Activated CD4-positive, alpha-beta memory T cell treated with anti-CD3 and anti-CD28 coated beads, Interleukin-2, amount 10 ng/mL, durations not matched to agents 7 days and 5 days (primary cell): Measurements from ENCODE around the gene RAB3C. TPM values are rescaled to one million over a fixed set of nuclear protein-coding genes. Genes with fewer than 3 reads are reported as not detected.
A peak's percentile ranks its signal among the peaks of the same experiment; 100 is the strongest.

Experiments
- CTCF ChIA-PET: fragments of 350-600 bp; sonication (Branson Sonifier 250); formaldehyde crosslinking; loops from one replicate; lab custom pipeline; 2021; ENCODE audit warnings: antibody characterized with exemption, inconsistent platforms; lab: Charles Lee
- POLR2A ChIA-PET: fragments of 350-600 bp; sonication (Branson Sonifier 250); formaldehyde crosslinking; loops from one replicate; lab custom pipeline; 2021; ENCODE audit warnings: antibody characterized with exemption; lab: Charles Lee
- DNase-seq: peaks from one replicate; pipeline ENCODE4 v3.0.0-alpha.2; 2020
- H3K27ac Mint-ChIP-seq: one replicate; pipeline ENCODE4 v1.8.0; 2021; ENCODE audit warnings: mild to moderate bottlenecking, mixed read lengths
- H3K27me3 Mint-ChIP-seq: one replicate; pipeline ENCODE4 v1.8.0; 2021; ENCODE audit warnings: mixed read lengths
- H3K36me3 Mint-ChIP-seq: one replicate; pipeline ENCODE4 v1.8.0; 2021; ENCODE audit warnings: low read depth, mixed read lengths
- H3K4me1 Mint-ChIP-seq: one replicate; pipeline ENCODE4 v1.8.0; 2021; ENCODE audit warnings: mixed read lengths
- H3K4me3 Mint-ChIP-seq: one replicate; pipeline ENCODE4 v1.8.0; 2021; ENCODE audit warnings: mild to moderate bottlenecking, mixed read lengths
- H3K9me3 Mint-ChIP-seq: one replicate; pipeline ENCODE4 v1.8.0; 2021; ENCODE audit warnings: mixed read lengths
- total RNA-seq, 2 experiments: library from RNA; stranded (reverse); gene quantifications; one replicate each; pipeline ENCODE4 v1.2.3, GENCODE V29; 2021

Gene RAB3C
- total RNA-seq, 2 experiments from 2014 or later = not detected

DNA sequence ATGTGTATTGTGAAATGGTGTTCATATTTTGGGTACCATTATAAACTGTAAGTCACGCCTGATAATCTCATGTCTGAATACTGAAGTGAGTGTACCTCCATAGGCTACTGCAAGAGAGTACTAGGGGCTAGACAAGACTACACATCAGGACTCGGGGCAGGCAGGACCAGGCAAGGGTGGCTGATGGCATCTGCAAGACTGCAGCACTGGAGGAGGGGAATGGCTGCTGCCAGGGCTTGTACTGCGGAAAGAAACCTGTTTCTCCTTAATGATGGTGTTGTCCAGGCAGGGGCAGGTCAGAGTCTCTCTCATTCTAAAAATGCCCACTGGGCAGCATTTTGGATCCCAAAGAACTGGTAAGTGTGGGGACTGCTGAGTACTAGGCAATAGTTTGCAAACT is 172.5 kb downstream of the RAB3C start:
- no peak for DNase-seq
- Mint-ChIP-seq H3K36me3 (no peaks in the 10 kb centered on the region), H3K27me3 (peaks cover 5% of the 10 kb centered on the region), H3K4me1 (peaks cover 18% of the 10 kb centered on the region), H3K27ac (no peak overlapping the region), H3K9me3 (no peaks in the 10 kb centered on the region), H3K4me3 (no peak overlapping the region)
- ChIA-PET CTCF (no interaction called here), POLR2A (no interaction called here)

DNA sequence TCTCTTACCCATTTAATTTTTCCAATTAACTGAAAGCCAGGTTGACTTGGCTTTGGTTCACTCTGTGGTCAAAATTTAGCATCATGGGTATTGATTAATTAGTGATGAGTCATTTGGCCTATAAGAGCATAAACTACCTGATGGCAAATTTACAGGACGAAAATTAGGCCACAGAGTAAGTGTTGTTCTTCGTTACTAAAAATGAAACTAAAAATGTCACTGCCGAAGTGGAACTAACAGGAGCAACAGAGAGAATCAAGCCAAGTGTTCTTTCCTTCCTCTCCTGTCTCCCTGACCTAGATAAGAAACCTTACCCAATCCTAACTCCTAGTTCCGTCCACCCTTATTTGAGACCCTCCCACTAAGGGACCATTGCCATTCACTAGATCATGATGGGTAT is 176.9 kb downstream of the RAB3C start:
- H3K27ac Mint-ChIP-seq = peak overlapping the region; percentile 71
- H3K4me3 Mint-ChIP-seq = peak overlapping the region; percentile 76
- DNase-seq = no peak
- H3K36me3 Mint-ChIP-seq = no peaks in the 10 kb centered on the region
- CTCF ChIA-PET = no interaction called here
- peaks cover 3% of the 10 kb centered on the region for H3K27me3 Mint-ChIP-seq
- H3K4me1 Mint-ChIP-seq = peaks cover 22% of the 10 kb centered on the region
- no peaks in the 10 kb centered on the region for H3K9me3 Mint-ChIP-seq
- POLR2A ChIA-PET = no interaction called here

DNA sequence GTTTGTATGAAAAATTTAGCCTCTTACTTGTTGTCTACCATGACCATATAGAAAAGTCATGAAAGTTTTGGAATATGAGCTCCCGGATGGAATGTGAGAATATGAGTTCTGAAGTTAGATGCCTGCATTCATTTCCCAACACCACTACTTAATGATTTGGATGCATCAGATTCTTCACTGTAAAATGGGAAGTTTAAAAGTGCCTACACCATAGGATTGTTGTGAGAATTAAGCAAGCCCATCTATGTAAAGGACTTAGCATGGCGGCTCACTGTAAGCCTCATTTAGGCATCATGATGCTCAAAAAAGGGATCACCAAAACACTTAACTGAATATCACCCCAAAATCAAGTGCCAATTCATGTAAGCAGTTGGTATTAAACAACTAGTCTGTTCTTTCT is 177.3 kb downstream of the RAB3C start:
- Mint-ChIP-seq H3K27ac (peak overlapping the region; percentile 71), H3K4me1 (peaks cover 22% of the 10 kb centered on the region), H3K27me3 (peaks cover 2% of the 10 kb centered on the region), H3K9me3 (no peaks in the 10 kb centered on the region), H3K36me3 (no peaks in the 10 kb centered on the region), H3K4me3 (peak overlapping the region; percentile 76)
- CTCF ChIA-PET = no interaction called here
- DNase-seq = no peak
- POLR2A ChIA-PET = interaction anchor here (1.0 kb wide), 1 partner anchor 34 kb away, joined by 3 read pairs; no protein-coding TSS in a partner anchor

DNA sequence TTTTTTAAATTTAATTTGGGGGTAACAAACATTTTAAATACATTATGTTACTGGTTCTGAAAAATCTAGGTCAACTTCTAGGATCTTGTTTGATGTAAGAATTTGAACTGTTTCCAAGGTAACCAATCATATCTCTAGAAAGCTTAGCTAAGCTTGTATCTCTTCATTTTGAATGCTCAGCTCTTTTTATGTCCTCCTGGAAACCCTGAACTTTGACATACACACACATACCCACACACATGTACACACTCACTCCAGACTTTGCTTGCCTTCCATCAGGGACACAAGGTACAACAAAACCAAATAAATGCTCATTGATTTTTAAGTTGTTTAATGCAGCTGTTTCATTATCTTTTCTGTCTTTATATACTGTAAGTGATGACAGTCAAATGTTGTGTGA is 178.5 kb downstream of the RAB3C start:
- no peak for DNase-seq
- Mint-ChIP-seq H3K4me1 (peaks cover 22% of the 10 kb centered on the region), H3K36me3 (no peaks in the 10 kb centered on the region), H3K27ac (no peak overlapping the region), H3K4me3 (no peak overlapping the region), H3K9me3 (no peaks in the 10 kb centered on the region), H3K27me3 (no peaks in the 10 kb centered on the region)
- CTCF ChIA-PET = no interaction called here
- POLR2A ChIA-PET = interaction anchor here (1.0 kb wide), 1 partner anchor 33 kb away, joined by 3 read pairs; no protein-coding TSS in a partner anchor

DNA sequence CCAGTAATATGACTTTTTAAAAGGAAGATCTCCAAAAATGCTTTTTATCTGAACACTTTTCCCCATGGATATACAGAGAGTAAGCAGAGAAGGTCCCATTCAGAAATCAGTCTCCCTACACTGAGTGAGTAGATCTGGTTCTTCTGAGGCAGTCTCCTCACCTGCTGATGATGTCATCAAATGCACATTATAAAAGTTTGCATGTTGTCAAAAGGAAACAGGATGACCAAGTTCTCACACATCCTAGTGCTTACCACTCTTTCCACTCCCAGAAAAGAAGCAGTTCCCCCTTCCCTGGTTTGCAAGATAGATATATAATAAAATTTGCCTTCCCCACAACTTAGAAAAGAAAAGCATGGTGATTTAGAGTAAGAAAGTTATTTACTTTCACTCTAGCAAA is 180.5 kb downstream of the RAB3C start:
- Mint-ChIP-seq H3K27me3 (no peaks in the 10 kb centered on the region), H3K27ac (no peak overlapping the region), H3K4me3 (no peak overlapping the region), H3K36me3 (no peaks in the 10 kb centered on the region), H3K9me3 (no peaks in the 10 kb centered on the region), H3K4me1 (peaks cover 22% of the 10 kb centered on the region)
- DNase-seq = no peak
- ChIA-PET CTCF (no interaction called here), POLR2A (no interaction called here)

DNA sequence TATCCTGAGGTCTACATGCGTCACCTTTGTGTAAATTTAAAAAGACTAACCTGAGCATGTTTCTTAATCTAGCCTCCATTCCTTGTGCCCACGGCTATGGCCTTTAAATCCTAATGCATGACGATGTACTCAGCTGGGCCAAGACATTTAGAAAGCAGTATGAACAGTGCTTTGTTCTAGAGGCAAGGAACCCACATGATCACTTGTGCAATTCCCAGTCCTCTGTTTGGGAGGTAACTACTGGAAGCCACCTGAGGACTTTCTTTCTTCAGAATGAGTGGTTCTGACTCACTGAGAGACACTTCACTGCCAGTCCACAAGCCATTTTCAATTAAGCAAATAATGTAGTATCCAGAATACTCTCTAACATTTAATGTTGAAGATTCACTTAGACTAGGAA is 181.3 kb downstream of the RAB3C start:
- H3K4me1 Mint-ChIP-seq = peaks cover 19% of the 10 kb centered on the region
- no peaks in the 10 kb centered on the region for H3K27me3 Mint-ChIP-seq
- H3K4me3 Mint-ChIP-seq = no peak overlapping the region
- no peaks in the 10 kb centered on the region for H3K36me3 Mint-ChIP-seq
- CTCF ChIA-PET = no interaction called here
- DNase-seq = no peak
- H3K9me3 Mint-ChIP-seq = no peaks in the 10 kb centered on the region
- POLR2A ChIA-PET = no interaction called here
- H3K27ac Mint-ChIP-seq = no peak overlapping the region

DNA sequence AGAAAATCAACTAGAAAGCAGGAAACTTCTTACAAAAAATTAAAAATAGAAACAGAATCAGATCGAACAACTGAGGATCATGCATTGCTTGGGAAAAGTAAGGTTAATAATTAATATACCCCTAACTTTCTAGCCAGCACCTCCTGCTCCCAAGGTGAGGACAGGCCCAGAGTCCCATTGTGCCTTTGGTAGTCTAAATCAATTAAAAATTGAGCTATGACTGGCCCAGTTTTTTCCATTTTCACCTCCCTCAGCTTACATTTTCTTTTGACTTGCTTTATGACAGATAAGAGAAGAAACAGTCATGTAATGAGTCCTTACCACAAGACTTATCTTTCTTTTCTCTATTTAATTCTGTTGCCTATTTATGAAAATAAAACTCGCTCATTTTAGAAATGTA is 182.2 kb downstream of the RAB3C start:
- H3K36me3 Mint-ChIP-seq = no peaks in the 10 kb centered on the region
- no peak for DNase-seq
- H3K27me3 Mint-ChIP-seq = no peaks in the 10 kb centered on the region
- H3K27ac Mint-ChIP-seq = no peak overlapping the region
- no peaks in the 10 kb centered on the region for H3K9me3 Mint-ChIP-seq
- POLR2A ChIA-PET = no interaction called here
- no peak overlapping the region for H3K4me3 Mint-ChIP-seq
- CTCF ChIA-PET = no interaction called here
- peaks cover 10% of the 10 kb centered on the region for H3K4me1 Mint-ChIP-seq

DNA sequence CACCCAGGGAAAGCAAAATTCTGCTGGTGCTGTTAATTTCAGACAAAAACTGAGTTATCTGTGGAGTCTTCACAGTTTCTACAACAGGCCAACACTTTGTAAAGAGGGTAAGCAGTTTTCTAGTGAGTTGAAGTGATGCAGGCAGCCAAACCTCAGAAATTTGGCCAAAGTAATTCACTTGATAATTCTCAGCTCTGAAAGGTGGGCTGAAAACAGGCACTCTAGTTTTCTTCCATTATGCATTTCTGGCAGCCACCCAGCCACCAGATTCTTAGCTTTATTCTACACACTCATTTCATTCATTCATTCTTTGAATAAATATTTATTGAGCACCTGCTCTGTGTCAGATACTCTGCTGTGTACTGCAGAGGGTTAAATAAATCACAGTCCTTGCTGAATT is 184.2 kb downstream of the RAB3C start:
- no peaks in the 10 kb centered on the region for H3K4me1 Mint-ChIP-seq
- no peak overlapping the region for H3K4me3 Mint-ChIP-seq
- POLR2A ChIA-PET = no interaction called here
- DNase-seq = no peak
- CTCF ChIA-PET = no interaction called here
- no peaks in the 10 kb centered on the region for H3K36me3 Mint-ChIP-seq
- H3K27me3 Mint-ChIP-seq = no peaks in the 10 kb centered on the region
- no peaks in the 10 kb centered on the region for H3K9me3 Mint-ChIP-seq
- no peak overlapping the region for H3K27ac Mint-ChIP-seq

DNA sequence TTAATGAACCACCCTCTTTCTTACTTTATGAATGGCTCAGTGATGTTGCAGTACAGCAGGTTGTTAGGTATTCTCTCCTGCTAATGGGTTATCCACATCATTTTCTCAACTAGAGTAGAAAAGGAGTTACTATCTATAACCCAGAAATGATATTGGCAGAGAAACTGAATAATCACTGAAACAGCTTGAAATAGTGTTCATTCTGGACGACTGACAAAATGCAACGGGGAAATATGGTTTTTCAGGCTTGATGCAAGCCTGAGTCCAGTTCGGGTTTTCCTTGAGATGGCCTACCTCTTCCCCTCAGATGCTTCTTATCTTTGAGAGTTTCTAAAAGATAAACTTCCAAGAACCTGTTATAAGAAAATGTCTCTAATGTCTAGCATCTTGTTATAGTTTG is 187.3 kb downstream of the RAB3C start:
- no peak for DNase-seq
- H3K27me3 Mint-ChIP-seq = peaks cover 2% of the 10 kb centered on the region
- POLR2A ChIA-PET = no interaction called here
- no peak overlapping the region for H3K4me3 Mint-ChIP-seq
- no peaks in the 10 kb centered on the region for H3K9me3 Mint-ChIP-seq
- H3K4me1 Mint-ChIP-seq = no peaks in the 10 kb centered on the region
- CTCF ChIA-PET = no interaction called here
- no peaks in the 10 kb centered on the region for H3K36me3 Mint-ChIP-seq
- no peak overlapping the region for H3K27ac Mint-ChIP-seq

DNA sequence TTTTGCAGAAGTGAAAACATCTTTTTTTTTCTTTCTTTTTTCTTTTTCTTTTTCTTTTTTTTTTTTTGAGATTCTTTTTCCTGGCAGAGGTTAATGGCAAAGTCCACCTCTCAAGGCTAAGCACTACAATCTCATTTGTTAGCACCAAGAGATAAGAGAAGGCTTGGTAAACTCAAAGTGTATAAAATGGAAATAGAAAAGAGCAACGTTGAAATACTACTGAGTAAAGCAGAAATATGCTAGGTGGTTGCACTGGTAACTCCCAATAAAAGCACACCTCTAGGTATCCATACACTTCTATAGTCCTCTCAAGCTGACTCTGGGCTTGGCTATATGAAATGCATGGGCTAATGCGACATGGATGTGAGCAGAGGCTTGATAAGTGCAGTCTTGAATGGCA is 188.9 kb downstream of the RAB3C start:
- Mint-ChIP-seq H3K4me1 (peaks cover 5% of the 10 kb centered on the region), H3K27ac (no peak overlapping the region), H3K4me3 (no peak overlapping the region), H3K36me3 (no peaks in the 10 kb centered on the region), H3K9me3 (no peaks in the 10 kb centered on the region), H3K27me3 (peaks cover 5% of the 10 kb centered on the region)
- no peak for DNase-seq
- ChIA-PET POLR2A (no interaction called here), CTCF (no interaction called here)

DNA sequence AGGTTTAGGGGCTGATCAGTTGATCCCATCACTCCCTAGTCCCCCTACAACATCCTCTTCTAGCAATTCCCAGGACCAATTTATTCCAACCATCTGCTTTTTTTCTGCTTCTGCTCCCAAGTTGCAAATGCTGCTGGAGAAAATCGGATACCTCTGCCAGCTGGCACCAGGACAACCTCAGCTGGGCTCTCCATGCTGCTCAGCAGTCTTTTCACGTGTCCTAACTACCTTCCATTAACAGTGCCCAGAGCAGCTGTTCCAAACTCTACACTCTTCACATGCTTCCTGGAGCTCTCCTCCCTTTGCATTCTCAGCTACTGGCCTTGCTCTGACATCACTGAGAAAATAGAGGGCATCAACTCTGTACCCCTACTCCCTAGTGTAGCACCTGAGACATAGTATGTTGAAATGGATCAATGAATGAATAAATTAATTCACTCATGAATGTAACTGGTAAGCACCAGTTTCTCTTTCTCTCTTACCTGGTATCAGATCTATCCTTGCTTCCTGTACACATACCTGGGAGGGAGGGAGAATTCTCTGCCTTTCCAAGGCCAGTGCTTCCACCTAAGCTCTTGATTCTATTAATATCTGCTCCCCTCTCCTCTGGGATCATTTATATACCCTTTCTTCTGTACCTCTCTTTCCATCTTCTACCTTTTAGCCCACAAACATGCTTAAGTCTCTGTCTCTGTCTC is 191.0 kb downstream of the RAB3C start:
- Mint-ChIP-seq H3K4me1 (peaks cover 5% of the 10 kb centered on the region), H3K4me3 (no peak overlapping the region), H3K9me3 (no peaks in the 10 kb centered on the region), H3K27ac (no peak overlapping the region), H3K36me3 (no peaks in the 10 kb centered on the region), H3K27me3 (peaks cover 5% of the 10 kb centered on the region)
- no peak for DNase-seq
- ChIA-PET POLR2A (no interaction called here), CTCF (no interaction called here)

DNA sequence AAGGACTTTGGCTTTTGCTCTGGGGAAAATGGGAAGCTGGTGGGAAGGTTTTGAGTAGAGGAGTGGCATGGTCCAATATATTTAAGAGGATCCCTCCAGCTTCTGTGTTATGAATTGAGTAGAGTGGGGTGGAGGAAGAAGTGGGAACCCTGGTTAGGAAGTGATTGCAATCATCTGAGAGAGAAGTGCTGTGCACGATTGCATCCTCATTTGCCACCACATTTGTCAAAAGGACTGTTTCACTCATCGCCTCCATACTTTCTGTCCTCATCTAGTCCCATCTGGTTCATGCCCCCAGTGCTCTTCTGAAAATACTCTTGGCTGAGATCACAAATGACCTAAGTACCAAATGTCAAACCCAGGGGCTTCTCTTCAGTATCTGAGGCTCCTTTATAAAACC is 192.1 kb downstream of the RAB3C start:
- POLR2A ChIA-PET = no interaction called here
- CTCF ChIA-PET = no interaction called here

DNA sequence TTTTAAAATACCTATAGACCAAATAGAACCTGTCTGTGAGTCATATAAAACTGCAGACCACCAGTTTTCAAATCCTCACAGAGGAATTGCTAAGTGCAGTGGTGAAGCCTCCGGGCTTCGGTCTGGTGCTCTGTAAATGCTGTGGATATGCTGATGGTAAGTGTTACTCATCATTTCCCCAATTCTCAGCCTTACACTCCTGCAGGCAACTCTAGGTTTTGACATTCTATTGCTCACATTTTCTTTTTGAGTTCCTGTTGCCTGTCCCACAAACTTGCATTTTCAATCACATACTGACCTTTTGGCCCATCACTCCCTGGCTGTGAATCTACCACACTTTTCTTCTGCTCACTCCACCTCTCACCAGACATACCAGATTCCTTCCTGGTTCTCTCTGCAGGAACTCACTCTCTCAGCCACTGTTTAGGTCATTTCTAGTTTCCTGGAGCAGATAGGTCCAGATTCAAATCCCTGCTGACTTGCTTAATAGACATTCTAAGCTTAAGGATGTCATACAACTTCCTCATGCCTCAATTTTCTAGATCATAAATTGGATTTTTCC is 192.9 kb downstream of the RAB3C start:
- Mint-ChIP-seq H3K27me3 (peaks cover 5% of the 10 kb centered on the region), H3K4me3 (no peak overlapping the region), H3K36me3 (no peaks in the 10 kb centered on the region), H3K27ac (no peak overlapping the region), H3K4me1 (peaks cover 5% of the 10 kb centered on the region), H3K9me3 (no peaks in the 10 kb centered on the region)
- CTCF ChIA-PET = no interaction called here
- no peak for DNase-seq
- POLR2A ChIA-PET = no interaction called here

More for the DNA sequence above, 192.1 kb downstream of the RAB3C start:
- Mint-ChIP-seq H3K4me3 (no peak overlapping the region), H3K27me3 (peaks cover 5% of the 10 kb centered on the region), H3K9me3 (no peaks in the 10 kb centered on the region), H3K4me1 (peaks cover 5% of the 10 kb centered on the region), H3K27ac (no peak overlapping the region), H3K36me3 (no peaks in the 10 kb centered on the region)
- DNase-seq = no peak

DNA sequence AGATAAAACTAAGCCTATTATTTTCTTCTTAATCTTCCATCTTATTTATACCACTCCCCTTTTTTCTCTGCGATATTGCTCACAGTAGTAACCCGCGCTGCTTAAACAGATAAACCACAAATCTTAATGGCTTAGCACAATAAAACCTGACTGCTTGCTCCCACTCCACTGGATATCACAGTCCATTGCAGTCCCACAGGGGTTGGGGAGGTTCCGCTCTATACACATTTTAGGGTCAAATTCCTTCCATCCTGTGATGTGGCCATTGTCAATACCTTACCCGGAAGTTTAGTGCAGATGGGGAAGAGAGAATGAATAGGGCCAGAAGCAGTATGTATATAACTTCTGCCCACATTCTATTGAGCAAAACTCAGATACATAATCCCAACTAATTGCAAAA is 193.7 kb downstream of the RAB3C start:
- no peaks in the 10 kb centered on the region for H3K36me3 Mint-ChIP-seq
- H3K27me3 Mint-ChIP-seq = peaks cover 6% of the 10 kb centered on the region
- POLR2A ChIA-PET = no interaction called here
- no peak for DNase-seq
- H3K9me3 Mint-ChIP-seq = no peaks in the 10 kb centered on the region
- H3K4me1 Mint-ChIP-seq = peaks cover 5% of the 10 kb centered on the region
- H3K4me3 Mint-ChIP-seq = no peak overlapping the region
- H3K27ac Mint-ChIP-seq = no peak overlapping the region
- CTCF ChIA-PET = no interaction called here
